Fibroblast of mammary gland (primary cell): Measurements from ENCODE around the gene KLHL29.

Source experiments
- DNase-seq: peaks from one replicate; pipeline ENCODE4 v3.0.0-alpha.2; 2010; ENCODE audit warnings: low read depth
- H3K4me3 ChIP-seq: 2 replicates; pipeline ENCODE4 v1.5.1; 2011; ENCODE audit warnings: low read depth, mild to moderate bottlenecking, low read length, moderate library complexity; ENCODE audit not compliant: control insufficient read depth
- TF ChIP-seq, protein P1 (sequence below): conservative IDR thresholded peaks from 2 replicates; pipeline ENCODE4 v1.5.1; 2011; ENCODE audit warnings: low read depth, low read length, inconsistent platforms; ENCODE audit not compliant: control insufficient read depth, insufficient read depth

The KLHL29 gene

DNA sequence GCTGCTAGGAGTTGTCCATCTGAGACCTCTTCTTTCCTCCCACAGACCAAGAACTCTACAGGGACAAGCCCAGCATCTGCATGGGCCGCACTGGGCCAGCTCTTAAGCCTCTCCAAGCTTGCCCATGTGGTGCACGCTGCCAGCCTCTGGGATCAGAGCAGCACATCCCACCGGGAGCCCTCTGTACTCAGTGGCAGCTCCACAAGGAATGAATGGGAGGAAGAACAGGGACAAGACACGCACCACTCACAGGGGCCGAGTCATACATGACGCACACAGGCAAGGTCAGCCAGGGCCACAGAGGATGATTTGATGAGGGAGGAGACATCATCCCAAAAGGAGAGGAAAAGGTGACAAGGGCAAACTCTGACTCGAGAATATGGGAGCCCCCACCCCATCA, 268.3 kb downstream of the KLHL29 start:
- peak; percentile 80 for DNase-seq
- TF ChIP-seq, protein P1, sequence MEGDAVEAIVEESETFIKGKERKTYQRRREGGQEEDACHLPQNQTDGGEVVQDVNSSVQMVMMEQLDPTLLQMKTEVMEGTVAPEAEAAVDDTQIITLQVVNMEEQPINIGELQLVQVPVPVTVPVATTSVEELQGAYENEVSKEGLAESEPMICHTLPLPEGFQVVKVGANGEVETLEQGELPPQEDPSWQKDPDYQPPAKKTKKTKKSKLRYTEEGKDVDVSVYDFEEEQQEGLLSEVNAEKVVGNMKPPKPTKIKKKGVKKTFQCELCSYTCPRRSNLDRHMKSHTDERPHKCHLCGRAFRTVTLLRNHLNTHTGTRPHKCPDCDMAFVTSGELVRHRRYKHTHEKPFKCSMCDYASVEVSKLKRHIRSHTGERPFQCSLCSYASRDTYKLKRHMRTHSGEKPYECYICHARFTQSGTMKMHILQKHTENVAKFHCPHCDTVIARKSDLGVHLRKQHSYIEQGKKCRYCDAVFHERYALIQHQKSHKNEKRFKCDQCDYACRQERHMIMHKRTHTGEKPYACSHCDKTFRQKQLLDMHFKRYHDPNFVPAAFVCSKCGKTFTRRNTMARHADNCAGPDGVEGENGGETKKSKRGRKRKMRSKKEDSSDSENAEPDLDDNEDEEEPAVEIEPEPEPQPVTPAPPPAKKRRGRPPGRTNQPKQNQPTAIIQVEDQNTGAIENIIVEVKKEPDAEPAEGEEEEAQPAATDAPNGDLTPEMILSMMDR, result no peak
- H3K4me3 ChIP-seq, result no peak overlapping the region

DNA sequence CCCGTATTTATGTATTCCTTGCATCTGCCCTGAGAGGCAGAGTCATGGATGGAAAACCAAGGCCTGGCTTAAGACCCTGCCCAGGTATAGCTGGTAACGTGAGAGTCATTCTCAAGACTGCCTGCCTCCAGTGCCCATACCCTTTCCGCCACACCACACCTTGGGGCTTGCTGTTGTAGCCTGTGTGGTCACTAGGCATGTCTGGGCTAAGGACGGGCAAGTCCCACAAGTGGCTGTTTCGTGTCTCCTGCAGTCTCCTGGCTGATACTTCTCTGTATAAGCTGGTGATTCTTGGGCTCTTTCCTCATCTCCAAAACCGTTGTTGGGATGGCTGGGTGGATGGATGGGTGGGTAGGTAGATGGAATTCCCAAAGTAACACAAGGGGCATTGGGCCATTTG, 269.8 kb downstream of the KLHL29 start:
- no peak overlapping the region for H3K4me3 ChIP-seq
- TF ChIP-seq, protein P1, result no peak

DNA sequence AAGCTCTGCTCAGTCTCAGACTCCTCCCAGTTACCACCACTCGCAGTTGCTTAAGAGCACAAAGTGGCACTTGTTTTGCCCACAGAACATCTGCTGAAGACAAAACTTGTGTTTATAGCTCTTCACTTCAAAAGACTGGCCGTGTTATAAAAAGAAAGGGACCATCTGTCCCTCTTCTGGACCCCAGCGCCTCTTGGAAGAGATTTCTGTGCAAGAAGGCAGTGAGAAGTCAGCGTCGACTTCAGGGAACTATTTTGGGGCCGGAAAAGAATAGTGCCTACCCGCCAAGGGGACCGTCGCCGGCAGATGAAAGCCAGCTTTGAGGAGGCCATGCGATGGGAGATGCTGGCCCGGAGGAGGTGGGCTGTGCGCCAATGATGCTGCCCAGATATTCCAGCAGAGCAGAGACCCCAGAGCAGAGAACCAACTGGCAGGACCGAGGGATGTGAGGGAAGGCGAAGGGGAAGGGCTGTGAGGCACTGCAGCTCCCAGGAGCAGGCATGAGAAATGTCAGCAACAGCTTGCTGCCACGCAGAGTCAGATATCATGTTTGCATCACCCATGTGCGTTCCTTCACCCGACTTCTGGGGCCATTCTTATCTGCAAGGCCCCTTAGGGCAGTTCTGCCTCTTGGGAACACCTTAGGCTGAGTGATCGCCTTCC, 271.1 kb downstream of the KLHL29 start:
- TF ChIP-seq, protein P1, result no peak
- H3K4me3 ChIP-seq, result no peak overlapping the region
- no peak for DNase-seq

More for the DNA sequence above, 269.8 kb downstream of the KLHL29 start:
- DNase-seq, result no peak

DNA sequence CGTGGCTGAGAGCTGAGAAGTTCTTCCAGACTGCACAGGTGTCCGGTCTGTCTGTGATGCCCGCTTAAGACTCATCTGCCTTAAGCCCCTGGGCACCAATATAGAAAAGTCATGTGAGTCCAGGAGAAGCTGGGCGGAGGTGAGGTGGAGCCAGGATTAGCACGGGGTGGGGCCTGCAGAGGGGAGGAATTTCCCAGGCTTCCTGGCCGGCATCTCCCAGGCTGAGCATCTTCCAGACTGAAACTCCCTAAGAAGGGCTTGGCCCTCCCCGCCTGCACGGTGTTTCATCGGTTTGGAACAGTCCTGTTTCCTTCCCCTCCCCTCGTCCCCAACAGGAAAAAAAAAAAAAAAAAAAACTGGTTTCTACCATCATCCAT, 271.6 kb downstream of the KLHL29 start:
- TF ChIP-seq, protein P1, result no peak

DNA sequence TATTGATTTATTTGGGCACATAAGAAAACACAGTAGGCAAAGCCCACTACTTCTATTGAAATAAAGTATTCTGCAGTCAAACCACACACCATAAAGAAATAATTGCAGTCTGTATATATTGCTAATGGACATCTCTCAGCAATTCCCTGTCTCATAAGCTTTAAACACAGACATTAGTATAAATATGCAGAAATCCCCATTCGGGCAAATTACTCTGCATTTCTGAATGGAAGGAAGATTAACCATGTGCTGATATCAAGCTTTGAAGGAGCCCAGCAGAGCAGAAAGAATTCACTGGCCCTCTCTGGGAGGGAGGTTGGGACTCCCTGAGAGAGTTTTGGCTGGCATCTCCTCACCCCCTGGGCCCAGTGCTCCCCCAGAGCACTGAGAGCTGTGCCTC, 272.4 kb downstream of the KLHL29 start:
- DNase-seq, result no peak
- TF ChIP-seq, protein P1, result no peak
- H3K4me3 ChIP-seq, result no peak overlapping the region

More for the DNA sequence above, 271.6 kb downstream of the KLHL29 start:
- DNase-seq, result no peak
- H3K4me3 ChIP-seq, result no peak overlapping the region

DNA sequence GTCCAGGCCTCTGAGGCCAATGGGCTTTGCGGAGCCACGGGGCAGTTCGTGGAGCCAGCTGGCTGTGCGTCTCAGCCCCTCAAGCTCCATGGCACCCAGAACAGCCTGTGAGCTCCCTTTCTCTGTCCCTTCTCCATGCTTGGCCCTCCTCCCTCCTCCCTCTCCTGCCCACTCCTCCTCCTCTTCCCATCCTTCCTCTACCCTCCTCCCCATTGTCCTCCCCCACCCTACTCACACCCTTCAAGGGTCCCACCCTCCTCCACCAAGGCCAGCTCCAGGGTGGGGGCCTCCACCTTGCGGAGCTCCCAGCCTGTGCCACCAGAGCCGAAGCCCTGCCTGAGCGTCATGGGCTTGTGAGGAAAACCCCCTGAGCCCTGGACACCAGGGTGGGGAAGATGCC, 273.0 kb downstream of the KLHL29 start:
- no peak for DNase-seq
- TF ChIP-seq, protein P1, result no peak
- H3K4me3 ChIP-seq, result no peak overlapping the region
